GM18870 (cell line): Measurements from ENCODE around the gene ZNF613.
"Not testable (repeated sequence)": the region's sequence is repeated elsewhere in the genome, so short reads cannot be mapped to it uniquely, and the experiment has no call there.

ENCODE experiments used
- ATAC-seq: cut with Tn5 transposase; IDR thresholded peaks from one replicate; pipeline ENCODE4 v1.9.1; 2021; ENCODE audit warnings: moderate library complexity; ENCODE audit not compliant: unreplicated experiment

ZNF613 gene

GRCh38 chr19:51926784-51927741 is at the start of gene ZNF613:
ZNF613 (plus strand) TSS chr19:51927472; CDS start chr19:51936221, 8,749 bp downstream.
- ATAC-seq, result peak; percentile 76

- ATAC-seq, result no peak
These were observed 44.8 kb upstream of the ZNF613 start for GRCh38 chr19:51882518-51882917.

- no peak for ATAC-seq
These were observed 42.6 kb upstream of the ZNF613 start for GRCh38 chr19:51884713-51885112.

GRCh38 chr19:51887522-51888498 is 39.5 kb upstream of the ZNF613 start, which contains the start of gene ZNF577:
ZNF577 (minus strand) TSS chr19:51887951; CDS start chr19:51880382, 7,569 bp downstream.
- no peak for ATAC-seq

- ATAC-seq, result no peak
These were observed 37.3 kb upstream of the ZNF613 start for GRCh38 chr19:51889934-51890333.

- ATAC-seq, result no peak
These were observed 36.0 kb upstream of the ZNF613 start for GRCh38 chr19:51891193-51891747.

- ATAC-seq, result no peak
These were observed 25.4 kb upstream of the ZNF613 start for GRCh38 chr19:51901860-51902259.

GRCh38 chr19:51903192-51903591 is 24.1 kb upstream of the ZNF613 start:
- ATAC-seq, result no peak

- peak; percentile 53 for ATAC-seq
These were observed 22.7 kb upstream of the ZNF613 start, which contains the start of gene ZNF649 for GRCh38 chr19:51904331-51905165. ZNF649 (minus strand) TSS chr19:51905017; CDS start chr19:51900107, 4,910 bp downstream.

GRCh38 chr19:51905206-51905605 is 22.1 kb upstream of the ZNF613 start:
- ATAC-seq, result no peak

- ATAC-seq, result not testable (repeated sequence)
These were observed 21.6 kb upstream of the ZNF613 start for GRCh38 chr19:51905639-51906038.

GRCh38 chr19:51906108-51906507 is 21.2 kb upstream of the ZNF613 start:
- ATAC-seq, result not testable (repeated sequence)

- not testable (repeated sequence) for ATAC-seq
These were observed 19.3 kb upstream of the ZNF613 start for GRCh38 chr19:51907981-51908380.

- ATAC-seq, result no peak
These were observed 11.9 kb upstream of the ZNF613 start for GRCh38 chr19:51915324-51915867.

GRCh38 chr19:51916167-51916566 is 11.1 kb upstream of the ZNF613 start:
- no peak for ATAC-seq

- ATAC-seq, result no peak
These were observed 7.7 kb upstream of the ZNF613 start for GRCh38 chr19:51919606-51920005.

GRCh38 chr19:51921949-51922348 is 5.3 kb upstream of the ZNF613 start:
- no peak for ATAC-seq

GRCh38 chr19:51926426-51926783 is 867 bp upstream of the ZNF613 start:
- ATAC-seq, result no peak

GRCh38 chr19:51927859-51928258 is 587 bp downstream of the ZNF613 start:
- ATAC-seq, result no peak

- ATAC-seq, result no peak
These were observed 4.6 kb downstream of the ZNF613 start for GRCh38 chr19:51931921-51932320.
